IMR-90 (cell line): ENCODE results near the gene CHPT1. TPM values are rescaled to one million over a fixed set of nuclear protein-coding genes. Genes with fewer than 3 reads are reported as not detected.

Experiments
- ATAC-seq: fragments of 200-7000 bp; cut with Tn5 transposase; 2 replicates; pipeline ENCODE4 v1.9.1; 2020; ENCODE audit warnings: low read depth, mild to moderate bottlenecking, moderate library complexity
- BruUV-seq: library from RNA; stranded (reverse); fragments of 400-500 nt; replicated peaks from 2 replicates; lab custom pipeline; 2021; lab: Mats Ljungman, UMichigan
- CTCF ChIA-PET: fragments of 300-600 bp; formaldehyde crosslinking; extraction: SDS; loops from one replicate; lab custom pipeline; 2021; ENCODE audit warnings: antibody characterized with exemption; lab: Yijun Ruan, JAX
- POLR2A ChIA-PET: fragments of 300-600 bp; sonication (Branson Sonifier 250); formaldehyde crosslinking; loops from one replicate; lab custom pipeline; 2022; ENCODE audit warnings: antibody characterized with exemption; ENCODE audit not compliant: unreplicated experiment; lab: Charles Lee
- DNase-seq: peaks from one replicate; pipeline ENCODE4 v3.0.0; 2013
- H2AFZ ChIP-seq: replicated peaks from 2 replicates; pipeline ENCODE3; 2013; ENCODE audit warnings: low read length, mild to moderate bottlenecking; ENCODE audit not compliant: poor library complexity
- H2AK5ac ChIP-seq: 2 replicates; pipeline ENCODE4 v1.6.1; 2013; ENCODE audit warnings: low read depth, low read length, inconsistent platforms
- H2AK9ac ChIP-seq: replicated peaks from 2 replicates; pipeline ENCODE3; 2013; ENCODE audit warnings: mild to moderate bottlenecking, low read depth, low read length, moderate library complexity; ENCODE audit not compliant: poor library complexity
- H2BK120ac ChIP-seq: 2 replicates; pipeline ENCODE4 v1.6.1; 2013; ENCODE audit warnings: low read depth, low read length, inconsistent platforms
- H2BK15ac ChIP-seq: 3 replicates; pipeline ENCODE4 v1.6.1; 2013; ENCODE audit warnings: low read depth, low read length, inconsistent platforms
- H2BK20ac ChIP-seq: 2 replicates; pipeline ENCODE4 v1.6.1; 2013; ENCODE audit warnings: low read depth, mild to moderate bottlenecking, inconsistent platforms, low read length, moderate library complexity
- H2BK5ac ChIP-seq: 2 replicates; pipeline ENCODE4 v1.6.1; 2013; ENCODE audit warnings: mild to moderate bottlenecking, low read depth, low read length, inconsistent platforms; ENCODE audit not compliant: poor library complexity, severe bottlenecking
- H3K14ac ChIP-seq: replicated peaks from 2 replicates; pipeline ENCODE4 v1.6.1; 2013; ENCODE audit warnings: low read depth, low read length, inconsistent platforms
- H3K18ac ChIP-seq: 2 replicates; pipeline ENCODE4 v1.6.1; 2013; ENCODE audit warnings: low read depth, low read length, control low read depth
- H3K23ac ChIP-seq: 2 replicates; pipeline ENCODE4 v1.6.1; 2013; ENCODE audit warnings: low read depth, low read length, inconsistent platforms
- H3K27ac ChIP-seq: 2 replicates; pipeline ENCODE4 v1.5.1; 2013; ENCODE audit warnings: mild to moderate bottlenecking, control low read depth, low read length; ENCODE audit not compliant: insufficient read depth
- H3K27me3 ChIP-seq: 2 replicates; pipeline ENCODE4 v1.6.1; 2013; ENCODE audit warnings: low read length; ENCODE audit not compliant: control insufficient read depth, insufficient read depth
- H3K36me3 ChIP-seq: 2 replicates; pipeline ENCODE4 v1.6.1; 2013; ENCODE audit warnings: low read length, mixed read lengths; ENCODE audit not compliant: control insufficient read depth, insufficient read depth
- H3K4ac ChIP-seq: 2 replicates; pipeline ENCODE4 v1.6.1; 2013; ENCODE audit warnings: low read depth, low read length, inconsistent platforms
- H3K4me1 ChIP-seq: 2 replicates; pipeline ENCODE4 v1.6.1; 2013; ENCODE audit warnings: low read length, mixed read lengths; ENCODE audit not compliant: control insufficient read depth, insufficient read depth
- H3K4me2 ChIP-seq: 2 replicates; pipeline ENCODE4 v1.6.1; 2013; ENCODE audit warnings: low read depth, mild to moderate bottlenecking, control low read depth, low read length, moderate library complexity
- H3K4me3 ChIP-seq: 2 replicates; pipeline ENCODE4 v1.5.1; 2013; ENCODE audit warnings: low read depth, mild to moderate bottlenecking, control low read depth, low read length, moderate library complexity; ENCODE audit not compliant: insufficient read depth
- H3K56ac ChIP-seq: 2 replicates; pipeline ENCODE4 v1.6.1; 2013; ENCODE audit warnings: low read length, inconsistent platforms; ENCODE audit not compliant: insufficient read depth; ENCODE audit errors: extremely low read depth
- H3K79me1 ChIP-seq, 2 experiments: 2 replicates each; pipeline ENCODE4 v1.6.1; 2013; ENCODE audit warnings: low read length in 2 of 2, inconsistent platforms in 1 of 2, low read depth in 1 of 2
- H3K9ac ChIP-seq: 2 replicates; pipeline ENCODE4 v1.6.1; 2013; ENCODE audit warnings: low read depth, low read length, control low read depth
- H3K9me1 ChIP-seq: 2 replicates; pipeline ENCODE4 v1.6.1; 2013; ENCODE audit warnings: low read length, inconsistent platforms; ENCODE audit not compliant: insufficient read depth
- H3K9me3 ChIP-seq: 2 replicates; pipeline ENCODE4 v1.6.1; 2013; ENCODE audit warnings: low read length; ENCODE audit not compliant: control insufficient read depth, insufficient read depth
- H4K20me1 ChIP-seq: 2 replicates; pipeline ENCODE4 v1.6.1; 2013; ENCODE audit warnings: low read length, inconsistent platforms; ENCODE audit not compliant: insufficient read depth
- H4K5ac ChIP-seq: 2 replicates; pipeline ENCODE4 v1.6.1; 2013; ENCODE audit warnings: mild to moderate bottlenecking, low read depth, low read length, control low read depth
- H4K8ac ChIP-seq, 2 experiments: 2 replicates each; pipeline ENCODE4 v1.6.1; 2013; ENCODE audit warnings: low read depth in 2 of 2, low read length in 2 of 2, control low read depth in 1 of 2, inconsistent platforms in 1 of 2
- H4K91ac ChIP-seq: 2 replicates; pipeline ENCODE4 v1.6.1; 2013; ENCODE audit warnings: low read depth, low read length, inconsistent platforms; ENCODE audit not compliant: insufficient read depth
- BHLHE40 ChIP-seq: fragments of 150-350 bp; IDR thresholded peaks from 2 replicates; pipeline ENCODE4 v1.6.1; 2016; ENCODE audit warnings: mild to moderate bottlenecking, low read depth, low read length
- CEBPB ChIP-seq: IDR thresholded peaks from 2 replicates; pipeline ENCODE4 v1.6.1; 2012; ENCODE audit warnings: low read depth, low read length, improper control_type of control experiment
- FOS ChIP-seq: fragments of 150-350 bp; IDR thresholded peaks from 2 replicates; pipeline ENCODE4 v1.6.1; 2016; ENCODE audit warnings: low read depth, low read length
- MAFK ChIP-seq: IDR thresholded peaks from 2 replicates; pipeline ENCODE4 v1.6.1; 2012; ENCODE audit warnings: low read depth, low read length, improper control_type of control experiment
- MAZ ChIP-seq: IDR thresholded peaks from 2 replicates; pipeline ENCODE4 v1.6.1; 2012; ENCODE audit warnings: low read depth, mild to moderate bottlenecking, low read length, improper control_type of control experiment, moderate library complexity, borderline replicate concordance
- MXI1 ChIP-seq: IDR thresholded peaks from 2 replicates; pipeline ENCODE4 v1.6.1; 2012; ENCODE audit warnings: low read depth, mild to moderate bottlenecking, low read length, moderate library complexity, borderline replicate concordance
- NFE2L2 ChIP-seq: fragments of 150-350 bp; IDR thresholded peaks from 2 replicates; pipeline ENCODE4 v1.6.1; 2016; ENCODE audit warnings: low read depth, mild to moderate bottlenecking, low read length
- POLR2A ChIP-seq: IDR thresholded peaks from 2 replicates; pipeline ENCODE4 v1.6.1; 2012; ENCODE audit warnings: mild to moderate bottlenecking, low read depth, low read length
- RAD21 ChIP-seq: IDR thresholded peaks from 2 replicates; pipeline ENCODE4 v1.6.1; 2012; ENCODE audit warnings: low read length, improper control_type of control experiment
- RCOR1 ChIP-seq: IDR thresholded peaks from 2 replicates; pipeline ENCODE4 v1.6.1; 2012; ENCODE audit warnings: mild to moderate bottlenecking, low read length, improper control_type of control experiment; ENCODE audit not compliant: insufficient replicate concordance
- RFX5 ChIP-seq: IDR thresholded peaks from 2 replicates; pipeline ENCODE4 v1.8.0; 2012; ENCODE audit warnings: low read depth, mild to moderate bottlenecking, low read length, moderate library complexity
- SMC3 ChIP-seq: fragments of 150-350 bp; IDR thresholded peaks from 2 replicates; pipeline ENCODE4 v1.6.1; 2016; ENCODE audit warnings: low read depth, mild to moderate bottlenecking, antibody characterized with exemption, low read length, moderate library complexity
- whole genome bisulfite sequencing, 2 experiments: methylation state at CpG; one replicate each; pipeline versions ENCODE4 v1.1.5 to v1.1.7; 2013; ENCODE audit warnings: missing lambda C conversion rate in 2 of 2; ENCODE audit not compliant: insufficient read length in 1 of 2; ENCODE audit errors: extremely low coverage in 2 of 2; 5-methylcytosine and 5-hydroxymethylcytosine counted together
- dilution Hi-C: fragments of 300-500 bp; cut with HindIII; formaldehyde crosslinking; loops from one replicate; pipeline ENCODE4 v1.14.3; 2018; ENCODE audit warnings: low sequenced_read_pairs; ENCODE audit not compliant: unreplicated experiment
- in situ Hi-C: fragments of 300-500 bp; cut with MboI; formaldehyde crosslinking; loops from 3 replicates; pipeline ENCODE4 v1.14.3; 2019; ENCODE audit warnings: low sequenced_read_pairs, inconsistent platforms, mixed read lengths
- intact Hi-C: fragments of 100-400 bp; cut with micrococcal nuclease; formaldehyde crosslinking; loops from 2 replicates; pipeline ENCODE4 v1.10.0; 2022
- polyA plus RNA-seq, 3 experiments: library from polyadenylated mRNA; depleted of rRNA; stranded (reverse); fragments of >200 nt; gene quantifications; 2 replicates each; pipeline ENCODE4 v1.2.3, GENCODE V29; 2012; ENCODE audit warnings: low replicate concordance in 1 of 3
- total RNA-seq: library from RNA; depleted of rRNA; stranded (reverse); fragments of >200 nt; gene quantifications from 2 replicates; pipeline ENCODE4 v1.2.3, GENCODE V29; 2012
- TF ChIP-seq, protein P1 (sequence below): conservative IDR thresholded peaks from 2 replicates; pipeline ENCODE4 v1.5.1; 2012; ENCODE audit warnings: mild to moderate bottlenecking, low read depth, low read length, improper control_type of control experiment
- TF ChIP-seq, protein P2 (sequence below): fragments of 150-350 bp; IDR thresholded peaks from 2 replicates; pipeline ENCODE4 v1.6.1; 2017; ENCODE audit warnings: mild to moderate bottlenecking, antibody characterized with exemption, low read length, low read depth
- TF ChIP-seq, protein P3 (sequence below): fragments of 150-350 bp; IDR thresholded peaks from 2 replicates; pipeline ENCODE4 v1.6.1; 2016; ENCODE audit warnings: low read depth, mild to moderate bottlenecking, low read length, moderate library complexity, borderline replicate concordance

Gene CHPT1
- total and polyA plus RNA-seq, 2 of the 4 experiments (the other 2 are of a cell fraction): 8.1 to 11.7 TPM

DNA sequence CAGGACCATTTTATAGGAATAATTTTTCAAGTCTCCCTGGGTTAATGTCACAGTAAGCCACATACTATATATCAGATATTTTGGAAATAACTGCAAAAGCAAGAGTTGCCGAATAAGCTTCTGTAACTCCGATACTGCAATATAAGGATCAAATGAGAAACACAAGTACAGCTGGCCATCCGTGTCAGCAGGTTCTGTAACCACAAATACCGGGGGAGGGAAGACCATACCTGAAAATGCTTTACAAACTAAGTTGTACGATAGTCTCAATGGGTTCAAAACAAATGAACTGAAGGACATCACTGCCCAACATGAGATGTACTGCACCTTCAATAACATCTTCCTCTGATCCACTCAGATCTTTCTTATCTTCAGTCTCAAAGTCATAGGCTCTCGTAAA lies 40.0 kb downstream of the CHPT1 start:
- DNase-seq (no peak), ATAC-seq (no peak)
- Histone ChIP-seq H3K4me2 (no peak overlapping the region), H2BK15ac (no peak overlapping the region), H3K18ac (no peak overlapping the region), H3K9me1 (no peaks in the 10 kb centered on the region), H2BK5ac (no peak overlapping the region), H2BK120ac (no peak overlapping the region), H2AK9ac (no peak overlapping the region), H3K4me1 (no peaks in the 10 kb centered on the region), H3K79me1 (no peaks in the 10 kb centered on the region), H4K8ac (no peak overlapping the region), H3K56ac (no peak overlapping the region), H4K91ac (no peak overlapping the region), H4K5ac (no peak overlapping the region), H2AK5ac (no peak overlapping the region), H3K27me3 (no peaks in the 10 kb centered on the region), H3K23ac (no peak overlapping the region), H3K4ac (no peak overlapping the region), H3K36me3 (peaks cover 9% of the 10 kb centered on the region), H3K4me3 (no peak overlapping the region), H3K9me3 (no peaks in the 10 kb centered on the region), H3K9ac (no peak overlapping the region), H3K14ac (no peak overlapping the region), H2AFZ (no peak overlapping the region), H2BK20ac (no peak overlapping the region), H3K27ac (no peak overlapping the region), H4K20me1 (no peaks in the 10 kb centered on the region)
- CTCF ChIA-PET: no interaction called here
- TF ChIP-seq POLR2A (no peak), SMC3 (no peak), CEBPB (no peak), MAZ (no peak), RFX5 (no peak), MXI1 (no peak), MAFK (no peak), FOS (no peak), RAD21 (no peak), NFE2L2 (no peak), RCOR1 (no peak), BHLHE40 (no peak)
- TF ChIP-seq, protein P1, sequence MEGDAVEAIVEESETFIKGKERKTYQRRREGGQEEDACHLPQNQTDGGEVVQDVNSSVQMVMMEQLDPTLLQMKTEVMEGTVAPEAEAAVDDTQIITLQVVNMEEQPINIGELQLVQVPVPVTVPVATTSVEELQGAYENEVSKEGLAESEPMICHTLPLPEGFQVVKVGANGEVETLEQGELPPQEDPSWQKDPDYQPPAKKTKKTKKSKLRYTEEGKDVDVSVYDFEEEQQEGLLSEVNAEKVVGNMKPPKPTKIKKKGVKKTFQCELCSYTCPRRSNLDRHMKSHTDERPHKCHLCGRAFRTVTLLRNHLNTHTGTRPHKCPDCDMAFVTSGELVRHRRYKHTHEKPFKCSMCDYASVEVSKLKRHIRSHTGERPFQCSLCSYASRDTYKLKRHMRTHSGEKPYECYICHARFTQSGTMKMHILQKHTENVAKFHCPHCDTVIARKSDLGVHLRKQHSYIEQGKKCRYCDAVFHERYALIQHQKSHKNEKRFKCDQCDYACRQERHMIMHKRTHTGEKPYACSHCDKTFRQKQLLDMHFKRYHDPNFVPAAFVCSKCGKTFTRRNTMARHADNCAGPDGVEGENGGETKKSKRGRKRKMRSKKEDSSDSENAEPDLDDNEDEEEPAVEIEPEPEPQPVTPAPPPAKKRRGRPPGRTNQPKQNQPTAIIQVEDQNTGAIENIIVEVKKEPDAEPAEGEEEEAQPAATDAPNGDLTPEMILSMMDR: no peak
- TF ChIP-seq, protein P2, sequence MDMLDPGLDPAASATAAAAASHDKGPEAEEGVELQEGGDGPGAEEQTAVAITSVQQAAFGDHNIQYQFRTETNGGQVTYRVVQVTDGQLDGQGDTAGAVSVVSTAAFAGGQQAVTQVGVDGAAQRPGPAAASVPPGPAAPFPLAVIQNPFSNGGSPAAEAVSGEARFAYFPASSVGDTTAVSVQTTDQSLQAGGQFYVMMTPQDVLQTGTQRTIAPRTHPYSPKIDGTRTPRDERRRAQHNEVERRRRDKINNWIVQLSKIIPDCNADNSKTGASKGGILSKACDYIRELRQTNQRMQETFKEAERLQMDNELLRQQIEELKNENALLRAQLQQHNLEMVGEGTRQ: no peak
- TF ChIP-seq, protein P3, sequence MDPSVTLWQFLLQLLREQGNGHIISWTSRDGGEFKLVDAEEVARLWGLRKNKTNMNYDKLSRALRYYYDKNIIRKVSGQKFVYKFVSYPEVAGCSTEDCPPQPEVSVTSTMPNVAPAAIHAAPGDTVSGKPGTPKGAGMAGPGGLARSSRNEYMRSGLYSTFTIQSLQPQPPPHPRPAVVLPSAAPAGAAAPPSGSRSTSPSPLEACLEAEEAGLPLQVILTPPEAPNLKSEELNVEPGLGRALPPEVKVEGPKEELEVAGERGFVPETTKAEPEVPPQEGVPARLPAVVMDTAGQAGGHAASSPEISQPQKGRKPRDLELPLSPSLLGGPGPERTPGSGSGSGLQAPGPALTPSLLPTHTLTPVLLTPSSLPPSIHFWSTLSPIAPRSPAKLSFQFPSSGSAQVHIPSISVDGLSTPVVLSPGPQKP: no peak
- in situ Hi-C loops (no loop called here), dilution Hi-C loops (no loop called here), intact Hi-C loops (no loop called here)
- POLR2A ChIA-PET: no interaction called here
- WGBS, 2 experiments: 100% methylated on average over 1 of the region's 6 CpGs; no CpG with 5 or more reads in 1 of the 2 experiments
- no TSS peak for BruUV-seq
